Fibroblast of lung (primary cell): Measurements from ENCODE around the gene NPAT.

Experiments
- CTCF ChIP-seq, 2 donors: IDR thresholded peaks in 1 of 2; conservative IDR thresholded peaks in 1 of 2; 1 replicate in 1 of 2; 2 replicates in 1 of 2; pipeline ENCODE4 v1.5.1; 2011 to 2012; ENCODE audit warnings: low read length in 2 of 2, control low read depth in 1 of 2, inconsistent platforms in 1 of 2, low read depth in 1 of 2, mild to moderate bottlenecking in 1 of 2
- EZH2 ChIP-seq: IDR thresholded peaks from 2 replicates; pipeline ENCODE4 v1.5.1; 2012; ENCODE audit warnings: low read length, control low read depth, mild to moderate bottlenecking; ENCODE audit errors: missing control alignments

DNA sequence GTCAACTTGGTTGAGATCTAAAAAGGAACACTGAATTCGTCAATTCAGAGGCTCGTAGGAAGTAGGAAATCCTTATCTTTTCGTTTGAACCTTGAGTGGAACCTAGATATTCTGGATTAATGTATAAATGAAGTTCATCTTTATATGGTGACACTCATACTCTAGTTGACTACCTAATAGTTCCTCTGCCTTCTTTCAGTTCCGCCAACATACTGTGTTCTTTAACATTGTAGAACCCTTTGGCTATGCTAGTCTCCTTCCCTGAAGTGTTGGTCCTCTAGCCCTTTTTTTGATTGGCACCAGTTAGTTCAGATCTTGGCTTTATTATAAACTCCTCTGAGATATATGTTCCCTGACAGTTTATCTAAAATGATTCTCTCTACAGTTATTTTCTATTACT, 1.9 kb upstream of the NPAT start:
- no peak for TF ChIP-seq CTCF (conservative IDR thresholded peaks at IDR 0.05 in 1 of 2, IDR thresholded peaks at IDR 0.05 in 1 of 2; ENCODE audit: low read depth in 1 of 2, low read length in 2 of 2)
- no peak for TF ChIP-seq EZH2
